ENCODE results near the gene HARS1.
A peak's percentile ranks its signal among the peaks of the same experiment; 100 is the strongest.
"Not testable (repeated sequence)": the region's sequence is repeated elsewhere in the genome, so short reads cannot be mapped to it uniquely, and the experiment has no call there.

HARS1 gene

GRCh38 chr5:140690941-140691924 is at the start of gene HARS1, which contains the start of gene HARS2:
HARS1 (minus strand) TSS chr5:140691370; CDS start chr5:140691304, 66 bp downstream.
HARS2 (plus strand) TSS chr5:140691455; CDS start chr5:140691649, 194 bp downstream.
- peak; percentile 95 for DNase-seq

DNA sequence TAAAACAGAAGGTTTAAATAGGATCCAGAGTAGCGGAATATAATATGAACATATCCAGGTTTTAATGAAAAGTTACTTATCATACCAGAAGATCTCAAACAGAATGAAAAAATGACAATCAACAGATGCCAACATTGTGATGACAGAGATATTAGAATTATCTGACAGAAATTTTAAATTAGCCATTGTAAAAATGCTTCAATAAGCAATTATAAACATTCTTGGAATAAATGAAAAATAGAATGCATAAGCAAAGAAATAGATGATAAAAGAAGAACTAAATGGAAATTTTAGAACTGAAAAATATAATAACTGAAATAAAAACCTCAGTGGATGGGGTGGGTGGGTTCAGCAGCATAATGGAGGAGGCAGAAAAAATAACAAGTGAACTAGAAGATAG is 46.3 kb upstream of the HARS1 start:
- no peak for DNase-seq

DNA sequence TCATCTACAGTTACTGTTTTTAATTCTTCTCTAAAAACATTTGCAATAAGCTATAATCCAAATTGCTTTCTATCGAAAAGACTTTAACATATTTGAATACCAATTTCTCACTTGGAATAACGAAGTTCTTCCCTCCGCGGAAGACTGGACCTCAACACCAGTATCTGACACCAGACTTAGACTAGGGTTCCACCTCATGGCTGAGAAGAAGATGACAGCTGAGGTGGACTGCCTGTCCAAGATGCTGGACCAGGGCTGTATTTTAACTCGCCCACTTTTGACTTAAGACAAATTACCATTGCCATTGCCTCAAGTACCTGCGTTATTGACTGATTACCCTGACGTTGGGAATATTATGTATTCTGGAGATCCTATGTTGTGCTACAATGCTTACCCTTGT is 43.2 kb upstream of the HARS1 start:
- DNase-seq: no peak

GRCh38 chr5:140733098-140733497 is 41.9 kb upstream of the HARS1 start:
- no peak for DNase-seq

GRCh38 chr5:140725799-140726471 is 34.8 kb upstream of the HARS1 start:
- peak; percentile 73 for DNase-seq

DNA sequence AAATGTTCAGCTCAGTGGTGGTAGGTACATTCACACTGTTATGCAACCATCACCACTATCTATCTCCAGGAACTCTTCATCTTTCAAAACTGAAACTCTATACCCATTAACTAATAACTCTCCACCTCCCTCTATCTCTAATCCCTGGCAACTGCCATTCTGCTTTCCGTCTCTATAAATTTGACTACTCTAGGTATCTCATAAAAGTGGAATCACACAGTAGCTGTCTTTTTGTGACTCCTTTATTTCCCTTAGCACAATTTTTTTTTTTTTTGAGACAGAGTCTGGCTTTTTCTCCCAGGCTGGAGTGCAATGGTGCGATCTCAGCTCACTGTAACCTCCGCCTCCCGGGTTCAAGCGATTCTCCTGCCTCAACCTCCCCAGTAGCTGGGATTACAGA is 30.2 kb upstream of the HARS1 start:
- DNase-seq: not testable (repeated sequence)

- not testable (repeated sequence) for DNase-seq
Measured at GRCh38 chr5:140720738-140721137, 29.6 kb upstream of the HARS1 start.

- no peak for DNase-seq
Measured at GRCh38 chr5:140718266-140718592, 27.1 kb upstream of the HARS1 start.

GRCh38 chr5:140716238-140716637 is 25.1 kb upstream of the HARS1 start:
- DNase-seq: not testable (repeated sequence)

GRCh38 chr5:140713562-140714094 is 22.5 kb upstream of the HARS1 start:
- no peak for DNase-seq

DNA sequence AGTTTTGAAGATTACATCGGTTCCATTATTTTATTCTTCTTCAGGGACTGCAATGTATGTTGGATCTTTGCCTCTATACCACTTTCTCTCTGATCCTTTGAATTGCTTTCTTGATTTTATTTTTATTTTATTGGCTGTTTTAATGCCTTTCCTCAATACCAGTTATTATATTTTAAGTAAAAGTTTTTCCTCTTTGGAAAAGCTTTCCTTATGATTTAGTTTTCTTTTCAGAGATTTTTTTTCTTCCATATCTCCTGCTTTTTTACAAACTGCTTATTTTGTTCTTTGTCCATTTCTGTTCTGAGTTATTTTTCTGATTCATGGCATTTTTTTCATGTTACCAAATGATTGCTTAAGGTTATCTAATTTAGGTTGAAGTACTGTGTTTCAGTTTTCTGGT is 20.6 kb upstream of the HARS1 start:
- no peak for DNase-seq

DNA sequence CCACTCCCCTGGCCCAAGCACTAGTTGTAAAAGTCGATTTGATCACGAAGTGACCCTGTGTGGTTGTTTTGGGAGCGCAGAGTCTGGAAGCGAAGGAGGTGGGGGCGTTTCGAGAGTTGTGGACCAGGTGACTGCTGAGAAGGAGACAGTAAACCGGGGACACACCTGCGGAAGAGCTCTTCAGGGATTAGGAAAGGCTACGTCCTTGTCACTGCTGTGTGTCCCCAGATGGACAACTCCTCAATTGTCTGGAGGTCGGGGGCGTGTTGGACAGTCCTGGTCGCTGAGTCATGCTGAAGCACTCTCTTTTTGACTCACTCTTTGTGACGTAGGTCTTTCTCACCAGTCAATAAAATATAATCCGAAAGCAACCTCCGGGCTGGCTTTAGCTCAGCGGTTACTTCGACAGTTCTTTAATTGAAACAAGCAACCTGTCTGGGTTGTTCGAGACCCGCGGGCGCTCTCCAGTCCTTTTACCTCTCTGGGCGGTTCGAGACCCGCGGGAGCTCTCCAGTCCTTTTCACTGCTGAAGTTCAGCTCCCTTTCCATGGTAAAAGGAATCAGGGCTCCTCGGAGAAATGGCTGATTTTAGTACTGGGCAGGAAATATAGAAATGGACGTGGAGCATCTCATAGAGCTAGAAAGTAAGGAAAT is 19.9 kb upstream of the HARS1 start:
- peak; percentile 86 for DNase-seq

- not testable (repeated sequence) for DNase-seq
Measured at GRCh38 chr5:140708787-140709186, 17.6 kb upstream of the HARS1 start.

DNA sequence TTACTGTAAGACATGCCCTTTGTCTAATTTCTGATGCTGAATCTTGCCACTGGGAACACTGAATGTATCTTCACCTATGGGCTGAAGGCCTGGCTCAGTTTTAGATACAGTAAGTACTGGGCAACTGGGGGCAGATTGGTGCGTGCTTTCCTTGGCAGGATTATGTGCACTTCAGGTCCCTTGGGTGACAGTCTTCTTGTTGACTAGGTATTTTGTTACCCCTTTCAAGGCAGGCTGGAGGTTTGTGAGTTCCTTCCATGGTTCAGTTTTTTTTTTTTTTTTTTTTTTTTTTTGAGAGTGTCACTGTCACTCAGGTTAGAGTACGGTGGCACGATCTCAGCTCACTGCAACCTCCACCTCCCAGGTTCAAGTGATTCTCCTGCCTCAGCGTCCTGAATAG is 16.6 kb upstream of the HARS1 start:
- no peak for DNase-seq

DNA sequence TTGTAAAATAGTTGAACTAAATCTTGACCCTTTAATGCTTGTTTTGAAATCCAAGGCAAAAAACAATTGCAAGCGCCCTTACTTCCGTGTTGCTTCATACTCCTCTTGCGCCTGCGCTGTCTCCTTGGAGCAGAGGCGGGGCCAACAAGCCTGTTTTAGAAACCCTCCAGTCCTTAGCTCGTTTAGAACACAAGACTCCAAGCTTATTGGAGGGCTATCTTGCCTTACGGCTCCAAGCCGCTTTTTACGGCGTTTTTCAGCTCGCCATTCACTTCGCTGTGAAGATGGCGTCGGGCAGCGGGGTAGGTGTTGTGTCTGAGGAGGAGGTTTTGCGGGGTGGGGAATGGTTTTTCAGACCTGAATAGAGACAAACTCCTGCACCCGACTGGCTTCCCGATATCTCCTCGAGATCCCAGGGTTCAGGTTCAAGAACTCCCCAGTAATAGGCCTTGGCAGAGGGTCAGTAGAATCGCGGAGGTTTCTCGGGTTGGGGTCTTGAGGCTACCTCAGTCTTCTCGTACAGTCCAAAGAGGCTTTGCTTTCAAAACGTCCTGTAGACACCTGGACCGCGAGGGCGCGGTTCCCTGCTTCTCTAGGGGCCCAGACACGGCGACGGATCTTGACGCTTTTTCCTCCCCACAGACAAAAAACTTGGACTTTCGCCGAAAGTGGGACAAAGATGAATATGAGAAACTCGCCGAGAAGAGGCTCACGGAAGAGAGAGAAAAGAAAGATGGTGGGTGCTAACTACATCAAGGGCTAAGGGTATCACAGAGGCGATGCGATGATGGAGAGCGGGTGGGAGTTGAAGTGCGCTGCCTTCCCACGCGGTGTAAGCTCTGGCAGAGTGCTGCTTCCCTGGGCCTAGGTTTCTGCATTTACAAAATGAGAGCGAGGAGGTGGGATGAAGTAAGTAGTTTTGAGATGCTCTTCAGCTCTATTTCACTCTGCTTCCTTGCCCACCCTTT is 9.3 kb upstream of the HARS1 start, which contains the start of gene ZMAT2:
Gene ZMAT2, plus strand, starts transcription at position 271 of the 968 bp plus-strand sequence. Its CDS starts 14 bp downstream, at position 285.
- DNase-seq: peak; percentile 98

DNA sequence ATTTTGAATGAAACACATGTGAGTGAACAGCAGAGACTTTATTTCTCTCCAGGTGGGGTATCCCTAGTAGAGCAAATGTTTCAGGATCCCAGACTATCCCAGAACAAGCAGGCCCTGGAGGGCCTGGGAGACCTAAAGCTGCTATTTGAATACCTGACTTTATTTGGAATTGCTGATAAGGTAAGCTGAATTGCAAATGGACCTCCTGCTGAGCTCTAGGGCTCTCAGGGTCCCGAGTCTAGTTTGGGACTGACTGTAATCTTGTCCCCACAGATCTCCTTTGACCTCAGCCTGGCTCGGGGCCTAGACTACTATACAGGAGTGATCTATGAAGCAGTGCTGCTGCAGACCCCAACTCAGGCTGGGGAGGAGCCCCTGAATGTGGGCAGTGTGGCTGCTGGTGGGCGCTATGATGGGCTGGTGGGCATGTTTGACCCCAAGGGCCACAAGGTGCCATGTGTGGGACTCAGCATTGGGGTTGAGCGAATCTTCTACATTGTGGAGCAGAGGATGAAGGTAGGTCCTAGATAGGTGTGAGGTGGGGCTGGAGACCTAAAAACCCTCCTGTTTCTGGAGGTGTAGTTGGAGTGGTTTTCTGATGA is 5.8 kb upstream of the HARS1 start:
- no peak for DNase-seq

DNA sequence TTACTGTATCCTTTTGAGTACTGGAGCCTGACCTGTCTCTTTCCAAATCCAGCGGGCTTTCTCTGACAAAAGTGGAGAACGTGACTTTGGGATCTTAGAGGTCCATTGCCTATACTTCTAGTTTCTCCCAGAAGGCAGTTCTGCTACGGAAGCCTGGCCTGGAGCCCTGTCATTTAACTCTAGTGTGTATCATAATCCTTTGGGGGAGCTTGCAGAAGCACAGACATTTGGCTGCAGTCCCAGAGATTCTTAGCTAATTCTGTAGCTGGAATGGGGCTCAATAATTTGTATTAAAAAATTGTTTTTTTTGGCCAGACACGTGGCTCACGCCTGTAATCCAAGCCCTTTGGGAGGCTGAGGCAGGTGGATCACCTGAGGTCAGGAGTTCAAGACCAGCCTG is 3.1 kb upstream of the HARS1 start:
- DNase-seq: no peak

DNA sequence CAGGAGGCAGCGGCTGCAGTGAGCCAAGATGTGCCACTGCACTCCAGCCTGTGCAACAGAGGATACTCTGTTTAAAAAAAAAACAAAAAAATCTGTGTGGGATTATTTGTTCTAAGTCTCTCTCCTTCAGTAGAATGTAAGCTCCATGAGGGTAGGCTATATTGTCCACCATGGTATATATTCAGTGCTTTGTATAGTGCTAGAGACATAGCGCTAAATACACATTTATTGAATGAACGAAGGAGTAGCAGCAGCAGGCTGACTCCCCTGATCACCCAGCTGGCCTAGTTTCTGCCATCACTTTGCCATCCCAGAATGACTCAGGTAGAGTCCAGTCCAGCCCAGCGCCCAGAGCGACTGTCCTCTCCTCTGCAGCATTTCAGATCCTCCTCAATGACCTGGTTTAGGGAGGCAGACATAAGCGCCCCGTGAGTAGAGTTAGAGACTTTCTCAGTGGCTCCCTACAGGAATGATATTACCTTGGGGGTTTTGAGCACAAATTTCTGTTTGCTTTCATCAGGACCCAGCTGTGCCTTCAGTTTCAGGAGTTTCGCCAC is 716 bp downstream of the HARS1 start:
- DNase-seq: no peak

DNA sequence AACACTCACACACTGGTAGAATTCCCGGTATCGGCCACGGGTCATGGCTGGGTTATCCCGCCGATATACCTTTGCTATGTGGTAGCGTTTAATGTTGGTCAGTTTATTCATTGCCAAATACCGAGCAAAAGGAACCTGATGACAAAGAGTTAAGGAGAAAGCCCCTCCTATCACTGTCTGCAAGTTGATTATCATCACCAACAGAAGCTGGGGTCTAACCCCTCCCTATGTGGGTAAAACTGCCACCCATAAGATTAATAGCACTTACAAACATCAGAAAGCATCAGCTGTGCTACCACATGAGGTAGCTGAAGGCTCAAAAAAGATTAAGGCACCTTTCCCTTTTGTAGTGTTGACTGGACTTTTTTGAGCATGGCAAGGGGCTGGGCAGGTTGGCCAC is 12.2 kb downstream of the HARS1 start:
- no peak for DNase-seq

GRCh38 chr5:140677947-140678346 is 13.2 kb downstream of the HARS1 start:
- DNase-seq: no peak

- no peak for DNase-seq
Measured at GRCh38 chr5:140674629-140675028, 16.5 kb downstream of the HARS1 start.

All from eye (tissue), 1 donor.